Tibial nerve (tissue), 3 donors: ENCODE results near the gene CDKN1C.

ENCODE experiments used
- CTCF ChIP-seq, 5 experiments: fragments of 200-600 bp in 3 of 5; fragments of 450-650 bp in 2 of 5; sonication (generic) in 3 of 5; IDR thresholded peaks; one replicate each; pipeline ENCODE4 v1.5.1; 2016 to 2019; ENCODE audit warnings: antibody characterized with exemption in 5 of 5, mild to moderate bottlenecking in 3 of 5, moderate library complexity in 2 of 5
- POLR2A ChIP-seq, 2 donors: fragments of 450-650 bp; IDR thresholded peaks; one replicate each; pipeline ENCODE4 v1.6.1; 2017; ENCODE audit warnings: antibody characterized with exemption in 2 of 2, mild to moderate bottlenecking in 2 of 2, moderate library complexity in 2 of 2

- TF ChIP-seq CTCF (IDR thresholded peaks at IDR 0.05) (no peak), POLR2A (IDR thresholded peaks at IDR 0.05) (no peak)
Observed at GRCh38 chr11:2843551-2843950, 42.0 kb downstream of the CDKN1C start.
